Dedifferentiated amniotic fluid mesenchymal stem cell (primary cell): ENCODE measurements around the gene JPT1.
"Not testable (repeated sequence)": the region's sequence is repeated elsewhere in the genome, so short reads cannot be mapped to it uniquely, and the experiment has no call there.

Experiments used
- DNase-seq: peaks from one replicate; pipeline ENCODE4 v3.0.0-alpha.2; 2016; ENCODE audit errors: extremely low spot score

Gene JPT1

DNA sequence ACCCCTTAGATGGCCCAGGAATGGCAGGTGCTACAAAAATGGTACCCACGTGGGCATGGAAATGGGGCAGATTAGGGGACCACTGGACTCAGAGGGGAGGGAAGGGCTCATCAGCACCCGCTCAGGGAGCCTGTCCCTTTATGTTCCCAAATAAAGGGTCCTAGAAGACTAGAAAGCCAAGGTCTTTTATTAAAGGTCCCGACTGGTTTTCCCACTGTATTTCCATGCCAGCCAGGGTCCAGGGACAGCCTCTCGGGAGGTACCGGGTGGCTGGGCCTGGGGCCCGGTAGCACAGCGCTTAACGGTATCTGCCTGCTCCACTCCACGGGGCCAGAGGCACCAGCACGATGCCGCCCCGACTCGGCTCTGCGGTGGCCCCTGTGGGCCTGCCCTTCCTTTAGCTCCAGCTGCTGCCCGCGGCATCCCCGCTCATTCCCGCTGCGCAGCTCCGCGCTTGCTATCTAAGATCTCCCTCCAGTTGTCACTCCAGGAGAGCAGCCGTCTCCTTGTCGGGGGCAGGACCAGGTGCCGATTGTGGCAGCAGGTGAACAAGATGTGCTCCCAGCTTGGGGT, 24.2 kb downstream of the JPT1 start:
- DNase-seq = no peak

DNA sequence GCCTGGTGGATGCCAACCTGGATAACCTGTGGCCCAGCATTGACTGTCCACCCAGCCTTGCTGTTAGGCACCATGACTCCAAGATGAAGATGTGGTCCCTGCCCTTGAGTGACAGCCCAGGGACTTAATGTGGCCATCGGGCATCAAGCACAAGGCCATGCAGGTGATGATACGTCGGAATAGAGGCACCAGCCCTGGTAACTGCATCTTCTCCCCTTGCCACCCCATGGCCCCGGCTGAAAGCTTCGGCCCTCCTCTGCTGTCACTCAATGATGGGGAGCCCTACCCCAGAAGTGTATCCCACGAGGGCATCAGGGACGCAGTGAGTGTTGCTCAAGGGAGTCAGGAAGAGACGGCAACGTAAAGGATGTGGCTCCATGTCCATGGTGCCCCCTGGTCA, 24.7 kb downstream of the JPT1 start:
- DNase-seq = no peak

DNA sequence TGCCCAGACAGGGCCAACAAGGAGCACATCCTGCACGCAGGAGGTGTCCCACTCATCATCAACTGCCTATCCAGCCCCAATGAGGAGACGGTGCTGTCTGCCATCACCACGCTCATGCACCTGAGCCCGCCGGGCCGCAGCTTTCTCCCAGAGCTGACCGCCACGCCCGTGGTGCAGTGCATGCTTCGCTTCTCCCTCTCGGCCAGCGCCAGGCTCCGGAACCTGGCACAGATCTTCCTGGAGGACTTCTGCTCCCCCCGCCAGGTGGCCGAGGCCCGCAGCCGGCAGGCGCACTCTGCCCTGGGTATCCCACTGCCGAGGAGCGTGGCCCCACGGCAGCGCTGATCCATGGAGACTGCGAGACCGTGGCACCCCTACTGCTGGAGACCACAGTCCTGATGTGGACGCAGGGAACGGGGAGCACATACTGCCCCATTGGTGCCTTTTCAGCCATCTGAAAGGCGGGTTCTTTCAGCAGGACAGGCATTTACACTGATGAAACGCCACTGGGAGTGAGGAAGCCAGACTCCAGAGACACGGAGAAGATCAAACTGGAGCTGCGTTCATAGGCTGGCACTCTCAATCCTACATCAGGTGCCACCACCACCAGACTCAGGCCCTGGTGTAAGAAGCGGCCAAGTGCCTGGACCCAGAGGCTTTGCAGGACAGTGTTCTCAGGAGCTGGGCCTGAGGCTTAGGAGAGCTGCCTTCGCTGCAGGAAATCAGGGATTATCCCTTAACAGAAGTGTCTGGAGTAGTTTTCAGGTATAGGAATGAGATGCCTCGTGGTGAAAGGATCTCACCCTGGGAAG, 25.4 kb downstream of the JPT1 start:
- no peak for DNase-seq

DNA sequence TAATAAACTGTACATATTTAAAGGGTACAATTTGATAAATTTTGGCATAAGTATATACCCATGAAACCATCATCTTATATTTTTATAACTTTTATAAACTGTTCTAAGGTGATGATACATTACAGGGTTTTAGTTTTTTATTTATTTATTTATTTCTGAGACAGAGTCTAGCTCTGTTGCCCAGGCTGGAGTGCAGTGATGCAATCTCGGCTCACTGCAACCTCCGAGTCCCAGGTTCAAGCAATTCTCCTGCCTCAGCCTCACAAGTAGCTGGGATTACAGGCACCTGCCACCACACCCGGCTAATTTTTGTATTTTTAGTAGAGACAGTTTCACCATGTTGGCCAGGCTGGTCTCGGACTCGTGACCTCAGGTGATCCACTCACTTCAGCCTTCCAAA, 26.4 kb downstream of the JPT1 start:
- DNase-seq = not testable (repeated sequence)

DNA sequence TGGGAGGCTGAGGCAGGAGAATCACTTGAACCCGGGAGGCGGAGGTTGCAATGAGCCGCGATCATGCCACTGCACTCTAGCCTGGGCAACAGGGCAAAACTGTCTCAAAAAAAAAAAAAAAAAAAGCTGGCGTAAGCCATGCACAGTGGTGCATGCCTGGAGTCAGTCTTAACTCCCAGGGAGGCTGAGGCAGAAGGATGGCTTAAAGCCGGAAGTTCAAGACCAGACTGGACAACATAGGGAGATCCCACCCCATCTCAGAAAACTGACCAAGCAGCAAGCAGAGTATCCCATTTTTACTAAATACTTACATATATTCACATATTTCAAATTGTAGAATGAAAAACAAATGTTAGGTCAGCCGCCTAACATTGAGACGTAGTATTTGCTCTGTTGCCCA, 27.4 kb downstream of the JPT1 start:
- no peak for DNase-seq

GRCh38 chr17:75125984-75126383, 28.3 kb downstream of the JPT1 start:
- no peak for DNase-seq

DNA sequence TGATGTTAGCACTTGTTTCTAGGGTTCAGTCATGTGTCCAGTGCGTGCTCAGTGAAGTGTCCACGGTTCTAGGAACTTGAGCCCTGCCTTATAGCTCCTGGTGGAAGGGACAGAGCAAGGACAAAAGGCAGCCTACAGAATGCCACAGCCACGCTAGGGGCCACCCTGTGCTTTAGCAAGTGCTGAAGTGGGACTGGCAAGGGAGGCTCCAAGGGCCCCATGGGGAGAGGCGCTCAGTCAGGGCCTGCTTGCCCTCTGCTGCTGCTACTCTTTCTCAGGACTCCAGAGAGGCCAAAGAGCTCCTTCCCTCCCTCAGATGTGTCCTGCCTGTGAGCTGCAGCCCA, 29.5 kb downstream of the JPT1 start:
- no peak for DNase-seq

DNA sequence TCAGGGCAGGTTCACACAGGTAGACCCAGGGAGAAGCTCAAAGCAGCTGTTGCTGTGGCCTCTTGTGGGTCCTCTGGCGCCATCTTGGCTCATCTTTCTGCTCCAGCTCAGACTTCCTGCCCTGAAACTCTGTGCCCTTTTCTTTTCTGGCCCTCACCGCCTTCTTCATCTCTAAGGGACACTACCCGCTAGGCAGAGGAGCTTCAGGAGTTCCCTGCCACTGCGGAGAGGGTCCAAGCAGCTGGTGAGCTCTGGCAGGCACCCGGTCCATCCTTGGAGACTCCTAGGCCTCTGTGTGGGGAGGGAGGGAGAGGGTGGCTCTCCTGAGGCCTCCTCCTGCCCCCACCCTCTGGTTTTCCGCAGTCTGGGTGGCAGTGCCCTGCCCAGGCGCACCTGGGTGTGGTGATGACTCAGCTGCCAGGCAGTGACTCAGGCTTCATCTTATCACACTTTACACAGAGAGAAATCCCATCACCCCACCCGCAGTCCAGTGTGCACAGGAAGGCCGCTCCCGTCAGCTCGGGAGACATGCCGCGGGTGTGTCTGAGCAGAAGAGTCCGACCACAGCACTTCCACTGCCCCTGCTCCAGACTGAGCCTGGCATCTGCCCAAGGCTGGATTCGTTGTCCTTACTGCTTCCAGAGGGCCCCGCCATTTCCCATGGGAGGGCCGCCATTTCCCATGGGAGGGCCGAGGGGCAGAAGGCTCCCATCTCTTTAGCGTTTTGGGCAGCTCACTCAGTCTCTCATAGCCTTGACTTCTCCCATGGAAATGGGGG, 30.1 kb downstream of the JPT1 start:
- no peak for DNase-seq

- no peak for DNase-seq
Measured at GRCh38 chr17:75118307-75118706, 36.0 kb downstream of the JPT1 start.

GRCh38 chr17:75116737-75117136, 37.6 kb downstream of the JPT1 start:
- DNase-seq = no peak

- DNase-seq = no peak
Measured at GRCh38 chr17:75115555-75115954, 38.8 kb downstream of the JPT1 start.

DNA sequence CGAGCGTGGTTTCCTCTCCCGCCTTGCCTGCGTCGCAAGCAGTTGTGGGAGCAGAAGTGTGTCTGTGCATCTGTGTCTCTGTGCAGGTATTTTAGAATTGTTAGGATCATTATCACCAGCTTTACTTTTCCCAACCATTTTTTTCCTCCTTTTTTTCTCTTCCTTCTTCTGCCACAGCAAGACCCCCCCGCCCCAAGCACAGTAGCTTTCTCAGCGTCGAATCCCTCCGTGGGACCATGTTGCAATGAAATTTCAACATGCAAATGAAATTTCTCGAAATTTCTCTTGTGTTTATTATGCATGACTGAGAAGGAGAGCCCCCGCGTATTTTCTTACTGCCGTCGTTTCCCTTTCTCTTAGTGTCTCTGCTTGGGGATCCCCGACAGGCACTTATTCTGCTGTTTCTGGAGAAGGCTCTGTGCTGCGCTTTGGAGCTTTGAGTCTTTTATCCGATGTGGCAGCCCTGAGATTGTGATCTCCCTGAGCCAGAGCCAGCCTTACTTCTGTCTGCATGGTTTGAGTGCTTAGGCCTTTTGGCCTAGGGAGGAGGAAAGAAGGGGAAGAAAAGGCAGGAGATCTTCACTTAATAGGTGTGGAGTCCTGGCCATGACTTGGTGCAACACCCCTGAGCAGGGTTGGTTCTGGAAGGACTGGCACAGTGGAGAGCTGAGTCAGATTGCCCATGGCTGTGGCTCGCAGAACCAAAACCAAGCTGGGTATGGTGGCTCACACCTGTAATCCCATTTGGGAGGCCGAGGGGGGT, 39.6 kb downstream of the JPT1 start:
- no peak for DNase-seq

- DNase-seq = peak; percentile 84
Measured at GRCh38 chr17:75113798-75114551, 40.3 kb downstream of the JPT1 start.

DNA sequence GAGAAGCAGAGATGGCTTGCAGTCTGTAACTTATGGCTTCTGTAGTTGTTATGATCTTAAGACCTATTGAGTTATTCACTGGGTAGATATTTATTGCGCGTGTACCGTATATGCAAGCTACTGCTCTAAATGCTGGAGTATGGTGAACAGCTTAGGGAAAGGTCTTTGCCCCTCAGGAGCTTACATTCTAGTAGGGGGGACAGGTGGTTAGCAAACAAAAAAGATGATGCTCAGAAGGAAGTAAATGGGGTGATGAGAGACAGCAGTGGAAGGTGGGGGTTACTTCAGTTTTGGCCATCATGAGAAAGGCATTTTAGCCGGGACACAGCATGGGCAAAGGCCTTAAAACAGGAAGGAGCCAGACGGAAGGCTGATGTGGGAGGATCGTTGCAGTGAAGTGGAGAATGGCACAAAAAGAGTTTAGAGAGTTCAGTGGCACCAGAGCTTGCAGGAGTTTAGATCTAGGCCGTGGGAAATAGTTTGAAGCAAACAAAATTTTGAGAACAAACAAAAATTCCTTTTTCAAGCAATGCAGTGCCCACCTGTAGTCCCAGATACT, 42.5 kb downstream of the JPT1 start:
- DNase-seq = no peak

DNA sequence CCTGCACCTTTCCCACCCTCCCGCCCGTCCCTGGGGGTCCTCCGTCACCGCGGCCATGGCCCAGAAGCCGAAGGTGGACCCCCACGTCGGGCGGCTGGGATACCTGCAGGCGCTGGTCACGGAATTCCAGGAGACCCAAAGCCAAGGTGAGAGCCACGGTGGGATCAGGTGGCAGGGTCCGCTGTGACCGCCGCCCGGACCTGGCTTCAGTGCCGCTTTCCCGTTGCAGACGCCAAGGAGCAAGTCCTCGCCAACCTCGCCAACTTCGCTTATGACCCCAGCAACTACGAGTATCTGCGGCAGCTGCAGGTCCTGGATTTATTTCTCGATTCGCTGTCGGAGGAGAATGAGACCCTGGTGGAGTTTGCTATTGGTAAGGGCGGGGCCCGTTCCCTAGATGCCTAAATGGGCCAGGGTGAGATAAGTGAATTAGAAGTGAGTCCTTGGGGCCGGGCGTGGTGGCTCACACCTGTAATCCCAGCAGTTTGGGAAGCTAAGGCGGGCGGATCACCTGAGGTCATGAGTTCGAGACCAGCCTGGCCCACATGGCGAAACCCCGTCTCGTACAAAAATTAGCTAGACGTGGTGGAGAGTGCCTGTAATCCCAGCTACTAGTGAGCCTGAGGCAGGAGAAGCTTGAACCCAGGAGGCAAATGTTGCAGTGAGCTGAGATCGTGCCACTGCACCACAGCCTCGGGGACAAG, 43.9 kb downstream of the JPT1 start:
- DNase-seq = no peak

DNA sequence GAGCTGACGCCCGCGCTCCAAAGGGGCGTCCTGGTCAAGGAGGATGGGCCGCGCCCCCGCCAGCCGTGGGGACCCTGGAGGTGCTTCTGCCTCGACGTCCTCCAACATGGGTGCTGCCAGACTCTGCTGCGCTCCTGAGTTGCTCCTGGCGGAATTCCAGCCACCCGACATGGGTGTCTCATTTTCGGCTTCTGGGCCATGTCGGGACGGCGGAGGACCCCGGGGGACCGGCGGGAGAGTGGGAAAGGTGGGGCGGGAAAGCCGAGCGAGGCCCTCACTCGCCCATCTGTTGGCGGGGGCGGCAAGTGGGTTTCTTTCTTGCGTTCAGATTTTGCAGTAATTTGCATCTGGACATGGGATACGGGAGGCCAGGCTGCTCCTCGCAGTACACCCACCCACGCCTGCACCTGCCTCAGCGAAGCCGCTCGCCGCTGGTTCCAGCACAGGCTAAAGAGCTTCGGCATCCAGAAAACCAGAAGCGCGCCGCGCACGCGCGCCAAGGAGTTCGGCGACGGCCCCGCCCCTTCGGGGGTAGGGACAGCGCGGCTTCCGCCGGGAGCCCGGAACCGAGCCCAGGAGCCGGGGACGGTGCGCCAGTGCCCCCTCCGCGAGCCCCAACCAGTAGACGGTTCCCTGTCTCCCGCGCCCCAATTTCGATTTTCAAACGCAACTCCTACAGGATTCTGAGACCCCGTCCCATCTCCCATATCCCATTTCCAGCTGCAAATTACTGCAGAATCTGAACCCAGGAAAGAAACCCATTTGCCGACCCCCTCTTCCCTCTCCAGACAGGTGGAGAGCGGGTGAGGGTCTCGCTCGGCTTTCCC, 44.7 kb downstream of the JPT1 start, which contains the start of gene ARMC7:
Gene ARMC7 (plus strand): TSS at position 563 of the 827 bp plus-strand sequence. CDS start 320 bp downstream, outside the sequence.
- peak; percentile 58 for DNase-seq

DNA sequence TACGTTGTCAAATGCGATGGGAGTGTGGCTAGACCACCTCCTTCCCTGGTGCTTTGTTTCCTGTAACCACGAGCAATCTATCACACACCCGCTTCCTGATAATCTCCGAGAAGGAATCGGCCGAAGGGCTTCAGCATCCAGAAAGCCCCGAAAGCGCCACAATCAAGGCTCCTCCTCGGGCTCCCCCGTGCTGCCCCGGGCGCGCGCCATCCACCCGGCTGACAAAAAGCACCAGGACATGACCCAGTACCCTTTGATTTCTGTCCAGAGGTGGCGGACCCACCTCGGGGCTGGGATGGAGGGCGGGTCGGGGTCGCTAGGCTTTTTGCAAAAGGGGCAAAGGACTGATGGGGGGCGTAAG, 45.3 kb downstream of the JPT1 start:
- no peak for DNase-seq

DNA sequence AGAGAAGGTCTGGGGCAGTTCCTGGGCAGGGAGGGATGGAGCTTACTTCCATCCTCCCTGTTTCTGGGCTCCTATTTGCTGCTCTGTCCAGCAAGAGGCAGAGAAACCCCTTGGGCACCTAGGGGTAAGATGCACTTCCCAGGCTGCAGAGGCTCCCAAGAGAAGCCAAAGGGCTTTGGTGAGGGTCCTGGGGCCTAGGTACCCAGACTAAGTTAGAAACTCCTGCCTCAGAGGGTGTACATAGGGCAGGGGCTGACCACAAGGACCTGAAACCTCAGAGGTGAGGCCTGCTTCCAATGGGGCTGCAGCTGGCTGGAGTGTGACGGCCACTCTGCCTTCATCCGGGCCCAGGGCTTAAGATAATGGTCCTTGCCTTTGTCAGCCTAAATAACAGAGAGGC, 46.1 kb downstream of the JPT1 start:
- no peak for DNase-seq
